CD4-positive, alpha-beta T cell treated with Interleukin-17A for 4 hours (primary cell): ENCODE data around the gene FHAD1.

Experiments used
- DNase-seq: peaks from one replicate; pipeline ENCODE4 v3.0.0-alpha.2; 2020; ENCODE audit warnings: mixed read lengths

FHAD1 gene

DNA sequence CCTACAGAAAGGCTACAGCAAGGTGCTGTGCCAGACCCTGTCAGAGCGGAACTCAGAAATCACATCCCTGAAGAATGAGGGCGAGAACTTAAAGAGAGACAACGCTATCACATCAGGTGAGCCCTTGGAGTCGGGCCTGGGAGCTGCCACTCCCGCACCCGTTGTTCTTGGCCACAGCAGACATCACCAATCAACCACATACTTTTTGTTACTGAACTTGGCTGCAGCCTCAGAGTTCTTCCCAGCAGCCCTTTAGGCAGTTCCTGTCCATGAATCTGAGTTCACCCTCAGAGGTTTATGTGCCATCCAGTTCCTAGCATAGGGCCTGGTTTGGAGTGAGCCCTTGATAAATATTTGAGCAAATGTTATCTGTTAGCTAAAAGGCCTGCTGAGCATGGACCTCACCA is 61.6 kb downstream of the FHAD1 start:
- no peak for DNase-seq

DNA sequence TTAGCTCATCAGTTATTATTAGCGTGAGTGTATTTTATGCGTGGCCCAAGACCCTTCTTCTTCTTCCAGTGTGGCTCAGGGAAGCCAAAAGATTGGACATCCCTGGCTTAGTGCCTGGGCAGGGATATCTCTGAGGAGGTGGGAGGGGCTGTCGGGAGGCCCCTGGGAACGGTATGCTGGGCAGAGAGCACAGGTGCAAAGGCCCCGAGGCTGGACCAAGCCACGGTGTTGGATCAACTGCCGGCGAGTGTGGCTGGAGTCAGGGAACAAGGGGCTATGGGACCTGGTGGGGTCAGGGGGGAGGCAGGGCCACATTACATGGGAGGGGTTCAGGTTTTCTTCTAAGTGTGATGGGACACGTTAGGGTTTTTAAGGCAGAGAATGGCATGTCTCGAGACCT is 62.7 kb downstream of the FHAD1 start:
- no peak for DNase-seq

DNA sequence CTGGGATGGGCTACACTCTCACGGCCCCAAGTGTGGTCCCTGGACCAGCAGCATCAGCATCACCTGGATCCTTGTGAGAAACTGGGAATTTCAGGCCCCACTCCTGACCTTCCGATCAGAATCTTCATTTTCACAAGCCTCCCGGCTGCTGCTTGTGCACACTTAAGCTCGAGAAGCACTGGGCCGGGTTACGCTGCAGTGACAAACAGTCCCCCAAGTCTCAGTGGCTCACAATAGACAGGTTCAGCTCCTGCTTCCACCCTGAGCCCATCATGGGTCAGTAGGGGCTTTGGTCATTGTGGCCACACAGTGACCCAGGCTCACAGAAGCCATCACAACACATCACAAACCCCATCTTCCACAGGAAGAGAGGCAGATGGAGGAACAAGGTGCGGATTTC is 63.5 kb downstream of the FHAD1 start:
- no peak for DNase-seq

DNA sequence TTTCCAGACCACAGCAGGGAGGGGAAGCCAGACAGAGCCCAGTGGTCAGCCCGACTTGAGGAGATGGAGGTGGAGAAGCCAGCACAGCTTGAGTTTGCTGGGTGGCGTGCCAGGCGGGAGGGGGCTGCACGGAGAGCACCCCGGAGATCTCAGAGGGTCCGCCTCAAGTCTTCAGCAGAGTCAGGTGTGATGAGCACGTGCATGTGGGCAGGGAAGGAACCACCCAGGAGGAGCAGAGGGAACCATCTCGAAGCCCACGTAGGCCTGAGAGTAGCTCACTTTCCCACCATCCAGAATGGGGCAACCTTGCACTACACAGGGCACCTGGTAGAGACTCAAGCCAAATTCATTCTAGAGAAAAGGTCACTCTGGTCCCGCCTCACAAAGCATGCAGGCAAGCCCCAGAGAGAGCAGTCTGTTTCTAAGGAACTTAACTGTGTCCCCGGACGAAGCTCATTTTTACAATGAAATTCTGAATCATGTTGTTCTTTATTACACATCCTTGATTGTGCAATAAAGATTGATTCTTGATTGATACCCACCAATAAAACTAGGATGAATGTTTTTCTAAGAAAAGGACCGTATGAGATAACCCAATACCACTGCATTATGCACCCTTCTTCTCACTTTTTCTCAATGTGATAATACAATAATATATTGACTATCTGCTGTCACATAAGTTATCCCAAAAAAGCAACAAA is 64.2 kb downstream of the FHAD1 start:
- no peak for DNase-seq

DNA sequence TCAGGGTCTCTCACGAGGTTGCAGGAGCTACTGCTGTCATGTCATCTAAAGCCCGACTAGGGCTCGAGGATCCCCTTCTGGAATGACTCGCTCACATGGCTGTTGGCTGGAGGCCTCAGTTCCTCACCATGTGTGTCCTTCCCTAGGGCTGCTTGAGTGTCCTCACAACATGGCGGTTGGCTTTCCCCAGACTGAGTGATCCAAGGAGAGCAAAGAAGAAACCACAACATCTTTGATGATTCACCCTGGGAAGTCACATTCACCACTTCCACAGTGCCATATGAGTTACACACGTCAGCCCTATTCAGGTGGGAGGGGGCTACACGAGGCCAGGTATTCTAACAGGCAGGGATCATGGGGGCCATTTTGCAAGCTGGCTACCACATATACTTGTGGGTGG is 64.9 kb downstream of the FHAD1 start:
- DNase-seq: no peak

DNA sequence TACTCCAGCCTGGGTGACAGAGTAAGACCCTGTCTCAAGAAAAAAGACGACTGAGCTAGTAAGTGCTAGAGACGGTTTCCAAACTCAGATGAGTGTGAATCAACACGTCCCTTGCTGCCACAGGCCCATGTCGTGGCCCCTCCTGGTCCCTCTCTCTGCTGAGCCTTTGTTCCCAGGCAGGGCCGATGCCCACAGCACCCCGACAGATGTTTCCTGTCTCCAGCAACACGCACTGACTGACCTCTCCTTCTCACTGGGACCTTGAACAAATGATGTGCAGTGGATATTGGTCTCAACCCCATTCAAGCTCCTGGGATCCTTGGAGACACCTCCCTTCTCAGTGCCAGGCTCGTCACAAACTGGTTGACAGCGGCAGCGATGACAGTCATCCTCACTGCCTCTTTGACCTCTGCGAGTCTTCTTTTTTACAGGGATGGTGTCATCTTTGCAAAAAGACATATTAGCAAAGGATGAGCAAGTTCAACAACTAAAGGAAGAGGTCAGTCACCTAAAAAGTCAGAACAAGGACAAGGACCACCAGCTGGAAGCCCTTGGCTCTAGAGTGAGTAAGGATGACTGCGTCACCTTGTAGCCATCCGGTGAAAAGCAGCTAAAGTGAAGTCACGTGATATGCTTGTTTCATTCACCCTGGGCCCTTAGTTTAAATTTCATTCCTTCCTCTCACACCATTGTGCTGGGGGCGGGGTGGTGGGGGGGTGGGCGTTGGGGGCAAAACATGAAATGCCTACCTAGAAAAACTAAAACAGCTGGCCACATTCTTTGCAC is 65.8 kb downstream of the FHAD1 start:
- no peak for DNase-seq

DNA sequence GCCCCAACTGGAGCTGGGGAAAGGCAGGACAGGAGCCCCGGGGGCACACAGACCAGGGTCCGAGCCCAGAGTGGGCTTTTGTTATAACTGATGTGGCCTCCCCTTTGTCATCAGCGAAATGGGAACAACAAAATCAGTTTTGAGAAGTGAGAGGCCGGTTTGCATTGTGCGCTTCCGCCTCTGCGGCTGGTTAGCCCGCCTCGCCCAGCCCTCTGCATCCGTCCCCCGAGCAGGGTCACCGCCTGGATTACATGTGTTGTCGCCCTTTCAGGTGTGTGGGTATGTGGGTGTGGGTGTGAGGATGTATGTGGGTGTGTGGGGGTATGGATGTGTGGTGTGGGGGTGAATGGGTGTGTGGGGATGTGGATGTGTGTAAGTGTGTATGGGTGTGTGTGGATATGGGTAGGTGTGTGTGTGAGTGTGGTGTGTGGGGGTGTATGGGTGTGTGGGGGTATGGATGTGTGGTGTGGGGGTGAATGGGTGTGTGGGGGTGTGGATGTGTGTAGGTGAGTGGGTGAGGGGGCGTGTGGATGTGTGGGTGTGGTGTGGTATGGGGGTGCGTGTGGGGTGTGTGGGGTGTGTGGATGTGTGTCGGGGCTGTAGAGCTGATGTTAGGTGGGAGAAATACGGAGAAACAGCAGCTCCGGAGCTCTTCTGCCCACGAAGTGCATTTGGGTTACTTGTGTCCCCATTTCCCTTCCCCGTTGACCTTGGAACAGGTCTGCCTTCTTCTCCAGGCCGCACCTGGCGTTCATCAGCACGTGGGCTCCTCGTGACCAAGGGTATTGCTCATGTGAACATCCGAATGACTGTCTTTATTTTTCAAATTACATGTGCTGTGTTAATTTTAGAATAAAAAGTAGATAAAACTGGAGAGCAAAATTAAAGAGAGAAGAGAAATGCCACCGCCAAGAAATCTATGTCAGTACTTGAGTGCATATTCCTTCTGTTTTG is 67.6 kb downstream of the FHAD1 start:
- DNase-seq: no peak

DNA sequence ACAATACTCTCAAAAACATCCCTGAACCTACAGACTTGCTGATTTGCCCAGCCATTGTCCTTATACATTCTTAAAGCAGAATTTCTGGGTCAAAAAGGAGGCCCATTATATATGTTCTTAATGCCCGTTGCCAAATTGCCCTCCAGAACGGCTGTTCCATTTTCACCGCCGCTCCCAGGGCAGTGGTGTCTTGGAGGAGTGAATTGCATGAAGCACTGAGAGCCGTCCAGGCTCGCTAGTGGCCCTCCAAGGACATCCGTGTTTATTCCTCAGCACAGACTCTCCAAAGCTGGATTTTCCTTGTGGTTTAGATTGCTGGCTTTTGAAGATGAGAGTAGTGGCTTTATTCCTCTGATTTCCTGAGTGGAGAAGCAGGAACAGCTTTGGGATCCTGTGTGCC is 68.8 kb downstream of the FHAD1 start:
- no peak for DNase-seq

DNA sequence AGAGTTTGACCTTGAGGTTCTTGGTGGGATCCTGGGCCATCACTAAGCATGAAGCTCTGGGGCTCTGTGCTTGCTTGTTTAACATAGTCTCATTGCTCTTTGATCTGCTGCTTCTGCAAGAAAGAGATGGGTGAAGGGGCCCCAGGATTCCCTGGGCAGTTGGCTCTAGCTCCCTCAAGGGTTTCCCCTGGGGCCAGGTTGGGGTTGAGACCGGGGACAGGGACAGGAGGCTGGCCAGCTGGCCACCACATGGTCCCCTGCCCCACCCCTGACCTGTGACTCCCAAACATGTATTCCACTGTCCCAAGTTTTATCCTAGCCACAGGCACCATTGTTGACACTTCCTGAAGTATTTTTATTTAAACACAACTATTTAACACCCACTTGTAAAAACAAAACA is 69.5 kb downstream of the FHAD1 start:
- no peak for DNase-seq

DNA sequence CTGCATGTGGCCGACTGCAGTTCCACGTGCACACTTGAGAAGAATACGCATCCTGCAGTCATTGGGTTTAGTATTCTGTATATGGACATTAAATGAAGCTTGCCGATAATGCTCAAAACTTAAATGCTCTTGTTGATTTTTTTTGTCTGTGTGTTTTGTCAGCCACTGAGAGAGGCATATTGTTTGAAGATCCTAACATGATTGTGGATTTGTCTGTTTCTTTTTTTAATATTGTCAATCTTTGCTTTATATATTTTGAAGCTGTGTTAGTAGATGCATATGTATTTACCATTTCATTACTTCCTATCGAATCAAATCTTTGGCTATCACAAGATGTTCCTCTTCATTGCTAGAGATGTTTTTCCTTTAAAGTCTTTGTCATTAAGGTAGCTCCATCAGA is 73.2 kb downstream of the FHAD1 start:
- no peak for DNase-seq

DNA sequence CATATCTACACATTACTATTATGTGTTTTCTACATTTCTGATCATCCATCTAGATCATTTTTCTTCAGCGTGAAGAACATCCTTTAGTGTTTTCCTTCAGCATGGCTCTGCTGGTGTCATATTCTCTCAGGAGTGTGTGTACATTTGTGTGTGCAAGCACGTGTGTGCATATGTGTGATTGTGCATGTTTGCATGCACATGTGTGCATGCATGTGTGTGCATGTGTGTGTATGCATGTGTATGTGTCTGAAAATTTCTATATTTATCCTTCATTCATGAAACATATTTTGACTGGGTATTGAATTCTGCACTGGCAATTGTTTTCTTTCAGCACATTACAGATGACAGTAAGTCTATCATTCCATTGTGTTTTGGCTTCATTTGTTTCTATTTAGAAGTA is 74.6 kb downstream of the FHAD1 start:
- no peak for DNase-seq

DNA sequence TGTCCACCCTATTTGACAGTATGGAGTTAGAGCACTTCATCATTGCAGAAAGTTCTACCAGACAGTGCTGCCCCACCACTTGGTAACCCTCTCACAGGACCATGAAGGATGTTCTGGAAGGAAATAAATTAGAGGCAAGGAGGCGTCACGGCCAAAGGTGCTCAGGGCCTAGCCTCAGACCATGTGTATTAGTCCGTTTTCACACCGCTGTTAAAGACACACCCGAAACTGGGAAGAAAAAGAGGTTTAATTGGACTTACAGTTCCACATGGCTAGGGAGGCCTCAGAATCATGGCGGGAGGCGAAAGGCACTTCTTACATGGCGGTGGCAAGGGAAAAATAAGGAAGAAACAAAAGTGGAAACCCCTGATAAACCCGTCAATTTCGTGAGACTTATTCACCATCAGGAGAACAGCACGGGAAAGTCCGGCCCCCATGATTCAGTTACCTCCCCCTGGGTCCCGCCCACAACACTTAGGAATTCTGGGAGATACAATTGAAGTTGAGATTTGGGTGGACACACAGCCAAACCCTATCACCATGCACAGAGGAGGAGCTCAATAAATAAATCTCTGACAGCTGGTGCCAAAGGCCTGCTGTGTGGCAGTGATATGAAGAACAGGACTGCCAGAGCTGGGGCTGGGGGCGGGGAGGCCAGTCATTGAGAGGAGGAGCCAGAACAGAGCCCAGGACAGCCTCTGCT is 75.8 kb downstream of the FHAD1 start:
- no peak for DNase-seq

DNA sequence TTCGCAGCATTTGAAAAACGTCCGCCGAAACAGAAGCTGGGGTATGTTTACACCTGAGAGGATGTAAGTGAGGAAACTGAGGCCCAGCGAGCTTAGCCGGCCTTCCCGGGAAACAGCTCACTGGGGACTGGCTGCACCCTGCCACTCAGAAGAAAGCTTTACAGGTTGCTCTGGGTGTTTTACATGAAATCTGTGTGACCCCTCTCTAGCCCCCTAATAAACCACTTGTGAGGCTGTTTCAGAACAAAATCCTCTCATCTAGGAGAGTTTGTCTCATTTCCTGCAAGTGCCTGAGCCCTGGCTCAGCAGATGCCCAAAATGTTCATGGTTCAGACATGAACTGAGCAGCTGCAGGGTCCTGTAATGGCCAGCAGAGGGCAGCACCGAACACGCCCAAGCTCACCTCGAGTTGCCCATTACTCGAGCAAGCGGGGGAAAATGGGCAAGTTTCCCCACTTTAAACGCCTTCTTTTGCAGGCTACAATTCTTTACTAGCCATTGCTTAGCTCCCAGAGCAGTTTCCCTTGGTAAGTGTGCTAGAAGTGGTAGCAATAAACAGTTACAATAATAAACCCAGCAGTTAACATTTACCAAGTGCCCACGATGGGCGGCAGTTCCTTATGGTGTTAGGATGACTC is 76.4 kb downstream of the FHAD1 start:
- DNase-seq: peak; percentile 81

DNA sequence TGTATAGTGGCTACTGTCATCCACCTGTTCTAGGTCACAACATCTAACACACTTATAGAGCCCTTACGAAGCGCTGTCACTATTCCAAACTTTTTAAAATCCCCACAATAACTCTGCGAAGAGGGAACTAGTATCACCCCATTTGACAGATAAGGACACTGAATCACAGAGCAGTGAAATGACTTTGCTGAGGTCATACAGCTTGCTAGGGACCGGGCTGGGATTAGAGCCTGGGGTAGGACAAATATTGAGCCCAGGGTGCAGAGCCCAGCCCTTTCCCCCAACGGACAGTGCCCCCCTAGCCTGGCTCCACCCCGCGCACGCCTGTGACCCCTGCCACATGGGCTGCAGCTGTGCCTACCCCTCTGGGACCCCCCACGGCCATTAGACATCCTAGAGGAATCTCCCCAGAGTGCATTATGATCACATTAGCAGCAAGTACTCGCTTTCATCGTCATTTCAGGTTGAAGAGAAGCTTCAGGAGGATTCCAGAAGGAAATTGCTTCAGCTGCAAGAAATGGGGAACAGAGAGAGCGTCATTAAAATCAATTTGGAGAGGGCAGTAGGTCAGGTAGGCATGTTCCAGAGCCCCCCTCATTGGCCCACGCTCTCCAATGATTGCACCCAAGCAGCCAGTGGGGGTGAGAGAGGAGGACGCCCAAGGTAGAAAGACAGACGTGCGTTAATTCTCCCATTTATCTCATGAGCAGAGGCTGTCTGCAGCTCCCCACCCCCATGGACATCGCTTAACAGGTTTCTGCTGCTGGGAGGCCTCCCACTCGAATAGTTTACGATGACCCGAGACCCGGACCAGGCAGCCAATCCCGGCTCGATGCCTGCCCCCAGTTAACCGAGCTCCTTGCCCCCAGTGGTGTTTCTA is 77.2 kb downstream of the FHAD1 start:
- no peak for DNase-seq

DNA sequence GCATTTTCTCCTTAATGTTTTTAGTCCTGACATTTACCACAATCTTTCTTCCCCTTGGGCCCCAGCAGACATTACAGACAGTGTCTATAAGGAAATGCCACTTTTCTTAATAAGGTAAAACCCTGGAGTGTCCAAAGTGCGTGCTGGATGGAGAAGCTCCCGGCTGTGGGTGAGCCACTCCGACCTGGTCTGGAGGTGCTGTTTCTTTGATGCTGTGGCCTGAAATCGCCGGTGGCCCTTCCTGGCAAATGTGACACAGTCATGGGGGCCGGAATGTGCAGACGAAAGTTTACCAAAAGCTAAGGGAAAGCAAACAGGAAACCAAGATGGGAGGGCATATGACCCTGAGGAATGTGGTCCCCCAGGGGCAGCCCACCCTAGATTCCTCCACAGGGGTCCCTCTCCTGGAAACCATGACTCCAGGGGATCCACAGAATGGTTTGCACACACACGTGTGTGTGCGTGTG is 77.9 kb downstream of the FHAD1 start:
- no peak for DNase-seq

DNA sequence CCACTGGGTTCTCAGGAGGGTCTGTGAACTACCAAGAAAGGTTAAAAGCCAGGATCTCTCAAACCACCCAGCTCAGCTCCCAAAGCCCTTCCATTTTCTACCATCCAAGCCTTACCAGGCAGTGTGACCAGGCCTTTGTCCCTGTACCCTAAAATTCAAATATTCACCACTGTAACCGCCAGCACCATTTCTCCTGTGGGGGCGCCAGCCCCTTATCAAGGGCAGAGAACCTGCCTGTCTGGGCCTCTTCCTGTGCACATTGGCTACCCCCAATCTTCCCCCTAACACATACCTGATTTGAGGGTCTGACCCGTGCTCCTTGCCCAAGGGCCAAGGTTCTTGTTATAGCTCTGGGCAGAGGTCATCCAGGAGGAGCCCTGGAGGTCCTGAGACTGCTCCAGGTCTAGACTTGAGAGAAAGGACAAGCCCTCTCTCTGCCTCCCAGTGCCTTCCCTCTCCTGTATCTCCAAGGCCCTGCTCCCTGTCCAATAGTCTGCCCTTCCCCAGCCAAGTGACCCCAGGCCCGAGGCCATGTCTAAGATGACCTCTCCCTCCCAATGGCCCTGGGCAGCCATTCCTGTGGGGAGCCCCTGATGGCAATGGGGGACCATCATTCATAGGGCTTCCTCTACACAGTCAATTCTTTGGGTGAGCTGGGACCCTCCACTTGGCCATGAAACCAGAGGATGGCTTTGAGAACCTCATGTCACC is 78.5 kb downstream of the FHAD1 start:
- no peak for DNase-seq

DNA sequence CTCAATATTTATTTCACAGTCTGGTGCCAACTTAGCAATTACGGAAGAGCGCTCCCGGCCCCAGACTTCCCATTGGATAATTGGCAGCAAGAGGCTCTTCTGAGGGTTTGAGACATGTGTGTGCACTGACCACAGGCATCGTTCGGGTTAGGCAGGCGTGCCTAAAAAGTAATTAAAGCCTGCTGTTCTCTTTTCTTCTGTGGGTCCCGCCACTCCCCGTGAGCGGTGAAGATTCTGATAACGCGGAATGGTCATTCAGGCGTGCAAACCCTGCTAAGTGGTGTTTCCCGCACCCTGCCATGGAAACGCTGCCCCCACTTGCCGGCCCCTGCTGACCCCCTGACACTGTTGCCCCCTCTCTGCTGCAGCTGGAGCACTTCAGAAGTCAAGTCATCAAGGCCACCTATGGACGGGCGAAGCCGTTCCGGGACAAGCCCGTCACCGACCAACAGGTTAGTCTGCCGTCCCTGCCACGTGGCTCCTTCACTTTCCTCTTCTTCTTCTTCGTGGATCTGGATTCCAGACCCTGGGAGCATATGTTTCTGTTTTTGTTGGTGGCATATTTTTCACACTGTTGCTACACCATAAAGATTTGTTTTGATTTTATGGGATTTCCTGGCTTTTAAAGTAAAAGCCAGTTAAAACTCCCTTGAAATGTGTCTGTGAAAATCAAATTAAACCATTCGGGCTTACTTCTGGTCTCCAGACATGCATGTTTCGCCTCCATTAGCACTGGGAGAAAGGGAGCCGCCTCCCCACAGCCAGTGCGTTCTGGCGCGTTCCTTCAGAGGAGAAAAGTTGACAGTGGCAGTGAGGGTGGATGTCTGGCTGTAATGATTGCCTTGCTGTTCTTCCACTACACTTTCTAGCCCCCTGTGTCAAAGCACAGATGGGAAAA is 79.9 kb downstream of the FHAD1 start:
- no peak for DNase-seq

DNA sequence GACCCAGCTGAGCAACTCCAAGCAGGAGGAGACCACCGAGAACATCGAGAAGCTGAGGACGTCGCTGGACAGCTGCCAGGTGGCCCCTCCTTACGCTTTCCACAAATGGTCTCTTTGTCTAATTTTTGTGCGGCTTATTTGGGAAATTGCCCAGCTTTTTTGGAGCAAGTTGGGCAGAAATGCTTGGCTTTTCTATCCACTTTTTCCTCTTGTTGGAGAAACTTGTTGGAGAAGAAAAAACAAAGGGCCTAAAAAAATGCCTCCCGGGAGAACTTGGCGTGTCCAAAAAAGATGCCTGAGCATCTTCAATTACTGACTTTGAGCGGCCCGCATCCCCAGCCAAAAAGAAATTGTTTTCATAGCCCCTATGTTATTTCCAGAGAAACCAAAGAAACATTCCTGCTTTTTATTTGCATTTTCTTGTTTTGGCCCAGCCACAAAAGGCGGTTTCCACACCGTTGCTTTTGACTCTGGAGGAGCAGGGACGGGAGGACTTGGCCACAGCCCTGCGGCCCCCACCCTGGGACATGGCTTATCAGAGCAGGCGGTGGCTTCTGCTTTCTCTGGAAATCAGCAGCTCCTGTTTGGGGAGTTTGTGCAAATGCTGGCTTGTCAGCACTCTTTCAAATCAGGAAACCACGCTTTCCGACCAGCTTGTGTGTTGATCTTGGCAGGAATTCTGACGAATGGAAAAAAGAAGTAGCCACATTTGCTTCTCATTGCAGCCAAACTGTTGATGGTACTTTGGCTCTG is 81.5 kb downstream of the FHAD1 start:
- DNase-seq: no peak
